Measurements from ENCODE around the gene FTCD. TPM values are rescaled to one million over a fixed set of nuclear protein-coding genes. Genes with fewer than 3 reads are reported as not detected.

The FTCD gene
- total RNA-seq, 4 donors from 2014 or later, result 4.5 to 7.0 TPM; not detected in 2

GRCh38 chr21:46100906-46101305 lies 54.5 kb downstream of the FTCD start:
- Histone ChIP-seq H3K4me3 (no peak overlapping the region), H3K9me3 (peaks cover 0 to 21% of the 10 kb centered on the region in 2 donors), H3K4me1 (no peaks in the 10 kb centered on the region), H3K27ac (peak overlapping the region; percentile 97 to 99), H3K27me3 (no peaks in the 10 kb centered on the region), H3K36me3 (no peaks in the 10 kb centered on the region)
- intact Hi-C loops (cut with DNase I; ENCODE audit: low total_unique reads), result no loop called here
- TF ChIP-seq POLR2A (IDR thresholded peaks at IDR 0.05) (no peak), CTCF (IDR thresholded peaks at IDR 0.05) (no peak)
- no peak for DNase-seq

GRCh38 chr21:46100426-46100825 lies 55.0 kb downstream of the FTCD start:
- Histone ChIP-seq H3K27me3 (no peaks in the 10 kb centered on the region), H3K9me3 (peaks cover 0 to 21% of the 10 kb centered on the region in 2 donors), H3K27ac (peak overlapping the region; percentile 97 to 99), H3K4me3 (peak overlapping the region; percentile 55 to 97), H3K4me1 (no peaks in the 10 kb centered on the region), H3K36me3 (no peaks in the 10 kb centered on the region)
- intact Hi-C loops (cut with DNase I; ENCODE audit: low total_unique reads), result no loop called here
- DNase-seq, result no peak
- TF ChIP-seq POLR2A (IDR thresholded peaks at IDR 0.05), result no peak
- no peak for TF ChIP-seq CTCF (IDR thresholded peaks at IDR 0.05)

- H3K27ac ChIP-seq, result peak overlapping the region; percentile 97 to 99
- peaks cover 0 to 21% of the 10 kb centered on the region in 2 donors for H3K9me3 ChIP-seq
- H3K36me3 ChIP-seq, result no peaks in the 10 kb centered on the region
- no peak for DNase-seq
- intact Hi-C loops (cut with DNase I; ENCODE audit: low total_unique reads), result no loop called here
- no peaks in the 10 kb centered on the region for H3K27me3 ChIP-seq
- H3K4me3 ChIP-seq, result peak overlapping the region; percentile 55 to 97
- no peaks in the 10 kb centered on the region for H3K4me1 ChIP-seq
- TF ChIP-seq CTCF (IDR thresholded peaks at IDR 0.05), result no peak
- TF ChIP-seq POLR2A (IDR thresholded peaks at IDR 0.05), result no peak
Measured at GRCh38 chr21:46100020-46100419, 55.4 kb downstream of the FTCD start.

GRCh38 chr21:46099476-46099875 lies 55.9 kb downstream of the FTCD start:
- TF ChIP-seq POLR2A (IDR thresholded peaks at IDR 0.05) (no peak), CTCF (IDR thresholded peaks at IDR 0.05) (peak in 2 of 4 experiments; percentile 28 to 29)
- H3K27me3 ChIP-seq, result no peaks in the 10 kb centered on the region
- H3K27ac ChIP-seq, result peak overlapping the region; percentile 97 to 99
- peak; percentile 50 to 54 for DNase-seq
- peak overlapping the region; percentile 55 to 97 for H3K4me3 ChIP-seq
- H3K36me3 ChIP-seq, result no peaks in the 10 kb centered on the region
- intact Hi-C loops (cut with DNase I; ENCODE audit: low total_unique reads), result loop anchor here (2.0 kb wide), 1 partner anchor 129 kb away; no protein-coding TSS in a partner anchor
- peaks cover 0 to 20% of the 10 kb centered on the region in 2 donors for H3K9me3 ChIP-seq
- H3K4me1 ChIP-seq, result no peaks in the 10 kb centered on the region

- Histone ChIP-seq H3K9me3 (peaks cover 0 to 11% of the 10 kb centered on the region in 2 donors), H3K27me3 (no peaks in the 10 kb centered on the region), H3K4me1 (peaks cover 0 to 2% of the 10 kb centered on the region in 2 donors), H3K4me3 (peak overlapping the region; percentile 55 to 97), H3K27ac (peak overlapping the region; percentile 97 to 99), H3K36me3 (no peaks in the 10 kb centered on the region)
- intact Hi-C loops (cut with DNase I; ENCODE audit: low total_unique reads), result loop anchor here (2.0 kb wide), 1 partner anchor 128 kb away; no protein-coding TSS in a partner anchor
- TF ChIP-seq CTCF (IDR thresholded peaks at IDR 0.05), result no peak
- peak; percentile 51 to 56 for DNase-seq
Measured at GRCh38 chr21:46098303-46099141, 56.9 kb downstream of the FTCD start.

All from uterus (tissue), 4 donors.